Mesothelial cell of epicardium (in vitro differentiated cells): ENCODE measurements around the gene PPP1R7. TPM values are rescaled to one million over a fixed set of nuclear protein-coding genes. Genes with fewer than 3 reads are reported as not detected.
"Not testable (repeated sequence)": the region's sequence is repeated elsewhere in the genome, so short reads cannot be mapped to it uniquely, and the experiment has no call there.

Experiments used
- DNase-seq, 2 experiments: peaks; one replicate each; pipeline ENCODE4 v3.0.0; 2021; ENCODE audit warnings: low spot score in 2 of 2; ENCODE audit not compliant: unreplicated experiment in 2 of 2
- H3K27ac Mint-ChIP-seq: 2 replicates; pipeline ENCODE4 v1.8.0; 2021; ENCODE audit warnings: mixed read lengths
- H3K27me3 Mint-ChIP-seq: 2 replicates; pipeline ENCODE4 v1.8.0; 2021; ENCODE audit warnings: low read depth, mixed read lengths
- H3K36me3 Mint-ChIP-seq: 2 replicates; pipeline ENCODE4 v1.8.0; 2021; ENCODE audit warnings: mixed read lengths
- H3K4me1 Mint-ChIP-seq: 2 replicates; pipeline ENCODE4 v1.8.0; 2021; ENCODE audit warnings: mixed read lengths
- H3K4me3 Mint-ChIP-seq: 2 replicates; pipeline ENCODE4 v1.8.0; 2021; ENCODE audit warnings: mild to moderate bottlenecking, moderate library complexity, mixed read lengths
- H3K9me3 Mint-ChIP-seq: 2 replicates; pipeline ENCODE4 v1.8.0; 2021; ENCODE audit warnings: mixed read lengths
- total RNA-seq: library from RNA; stranded (reverse); gene quantifications from 3 replicates; pipeline ENCODE4 v1.2.1, GENCODE V29; 2021
- TF ChIP-seq, protein P1 (sequence below): fragments of 200-600 bp; sonication (generic); IDR thresholded peaks from one replicate; pipeline ENCODE4 v1.5.0; 2021; ENCODE audit warnings: antibody characterized with exemption; ENCODE audit not compliant: unreplicated experiment

Gene PPP1R7
- total RNA-seq, 1 donor from 2014 or later = 37.3 TPM

DNA sequence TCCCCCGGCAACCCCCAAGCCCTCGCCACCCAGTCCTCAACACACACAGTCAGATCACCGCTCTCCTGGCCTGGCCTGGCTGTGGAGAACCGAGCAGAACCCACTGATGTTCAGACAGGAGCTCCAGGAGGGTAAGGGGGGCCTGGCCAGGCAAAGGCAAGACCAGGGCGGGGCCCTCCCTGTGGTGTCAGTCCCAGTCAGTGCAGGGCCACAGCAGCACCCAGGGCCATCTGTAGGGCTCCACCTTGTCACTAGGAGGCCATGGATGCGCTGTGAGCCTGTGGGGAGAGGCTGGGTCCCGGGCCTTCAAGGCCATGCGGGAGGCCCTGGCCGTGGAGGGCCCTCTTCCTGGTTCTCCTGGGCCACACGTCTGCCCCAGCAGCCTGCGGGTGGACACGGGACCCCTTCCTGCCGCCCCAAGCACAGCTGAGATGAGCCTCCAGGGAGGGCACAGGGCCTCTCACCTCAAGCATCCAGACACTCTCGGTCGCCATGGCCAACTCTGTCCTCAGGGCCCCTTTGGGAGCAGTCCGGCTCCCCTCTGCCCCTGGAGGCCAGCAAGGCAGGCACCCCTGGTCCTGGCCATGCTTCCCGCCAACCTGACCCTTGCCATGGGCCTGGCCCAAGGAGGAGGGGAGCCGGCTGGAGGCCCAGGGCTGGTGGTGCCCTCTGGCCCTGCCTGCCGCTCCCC lies 40.2 kb downstream of the PPP1R7 start:
- H3K36me3 Mint-ChIP-seq = no peaks in the 10 kb centered on the region
- no peak overlapping the region for H3K4me3 Mint-ChIP-seq
- DNase-seq = no peak
- TF ChIP-seq, protein P1, sequence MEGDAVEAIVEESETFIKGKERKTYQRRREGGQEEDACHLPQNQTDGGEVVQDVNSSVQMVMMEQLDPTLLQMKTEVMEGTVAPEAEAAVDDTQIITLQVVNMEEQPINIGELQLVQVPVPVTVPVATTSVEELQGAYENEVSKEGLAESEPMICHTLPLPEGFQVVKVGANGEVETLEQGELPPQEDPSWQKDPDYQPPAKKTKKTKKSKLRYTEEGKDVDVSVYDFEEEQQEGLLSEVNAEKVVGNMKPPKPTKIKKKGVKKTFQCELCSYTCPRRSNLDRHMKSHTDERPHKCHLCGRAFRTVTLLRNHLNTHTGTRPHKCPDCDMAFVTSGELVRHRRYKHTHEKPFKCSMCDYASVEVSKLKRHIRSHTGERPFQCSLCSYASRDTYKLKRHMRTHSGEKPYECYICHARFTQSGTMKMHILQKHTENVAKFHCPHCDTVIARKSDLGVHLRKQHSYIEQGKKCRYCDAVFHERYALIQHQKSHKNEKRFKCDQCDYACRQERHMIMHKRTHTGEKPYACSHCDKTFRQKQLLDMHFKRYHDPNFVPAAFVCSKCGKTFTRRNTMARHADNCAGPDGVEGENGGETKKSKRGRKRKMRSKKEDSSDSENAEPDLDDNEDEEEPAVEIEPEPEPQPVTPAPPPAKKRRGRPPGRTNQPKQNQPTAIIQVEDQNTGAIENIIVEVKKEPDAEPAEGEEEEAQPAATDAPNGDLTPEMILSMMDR = no peak
- H3K27me3 Mint-ChIP-seq = no peaks in the 10 kb centered on the region
- H3K4me1 Mint-ChIP-seq = peaks cover 11% of the 10 kb centered on the region
- H3K27ac Mint-ChIP-seq = no peak overlapping the region
- no peaks in the 10 kb centered on the region for H3K9me3 Mint-ChIP-seq

DNA sequence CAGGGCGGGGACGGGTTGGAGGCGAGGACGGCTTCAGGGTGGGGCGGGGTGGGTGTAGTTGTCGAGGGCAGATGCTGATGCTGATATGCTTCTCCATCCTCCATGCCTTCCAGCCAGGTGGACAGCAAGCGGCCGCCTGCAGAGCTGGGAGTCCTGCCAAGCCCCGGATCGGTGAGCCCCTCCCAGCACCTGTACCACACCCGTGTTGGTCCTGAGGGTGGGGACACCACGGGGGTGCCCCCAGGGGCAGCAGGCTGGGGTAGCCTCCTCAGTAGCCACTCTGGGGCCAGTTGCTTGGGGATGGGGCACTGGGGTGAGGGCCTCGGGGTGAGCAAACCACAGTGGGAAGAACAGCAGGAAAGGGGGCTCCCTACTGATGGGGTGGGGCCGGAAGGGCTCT lies 40.8 kb downstream of the PPP1R7 start:
- H3K27me3 Mint-ChIP-seq = no peaks in the 10 kb centered on the region
- H3K27ac Mint-ChIP-seq = no peak overlapping the region
- TF ChIP-seq, protein P1 = no peak
- peaks cover 11% of the 10 kb centered on the region for H3K4me1 Mint-ChIP-seq
- DNase-seq = no peak
- H3K36me3 Mint-ChIP-seq = no peaks in the 10 kb centered on the region
- H3K4me3 Mint-ChIP-seq = no peak overlapping the region
- no peaks in the 10 kb centered on the region for H3K9me3 Mint-ChIP-seq

DNA sequence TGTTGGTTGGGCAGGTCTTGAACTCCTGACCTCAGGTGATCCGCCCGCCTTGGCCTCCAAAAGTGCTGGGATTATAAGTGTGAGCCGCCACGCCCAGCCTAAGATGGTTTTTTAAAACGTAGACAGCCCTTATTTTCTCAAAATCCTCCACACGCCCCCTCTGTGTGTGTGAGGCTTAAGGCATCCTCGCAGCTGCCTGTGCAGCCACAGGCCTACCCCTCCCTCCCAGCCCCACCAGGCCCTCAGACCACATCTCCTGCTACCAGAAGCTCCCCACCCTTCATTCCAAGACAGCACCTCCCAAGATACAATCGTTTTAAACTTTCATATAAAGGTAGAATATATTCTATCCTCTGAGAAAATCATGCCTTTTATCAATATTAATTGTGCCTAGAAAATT lies 43.0 kb downstream of the PPP1R7 start:
- Mint-ChIP-seq H3K27ac (no peak overlapping the region), H3K27me3 (no peaks in the 10 kb centered on the region), H3K9me3 (no peaks in the 10 kb centered on the region), H3K4me3 (no peak overlapping the region), H3K4me1 (peaks cover under 1% of the 10 kb centered on the region), H3K36me3 (no peaks in the 10 kb centered on the region)
- no peak for DNase-seq
- TF ChIP-seq, protein P1 = no peak

DNA sequence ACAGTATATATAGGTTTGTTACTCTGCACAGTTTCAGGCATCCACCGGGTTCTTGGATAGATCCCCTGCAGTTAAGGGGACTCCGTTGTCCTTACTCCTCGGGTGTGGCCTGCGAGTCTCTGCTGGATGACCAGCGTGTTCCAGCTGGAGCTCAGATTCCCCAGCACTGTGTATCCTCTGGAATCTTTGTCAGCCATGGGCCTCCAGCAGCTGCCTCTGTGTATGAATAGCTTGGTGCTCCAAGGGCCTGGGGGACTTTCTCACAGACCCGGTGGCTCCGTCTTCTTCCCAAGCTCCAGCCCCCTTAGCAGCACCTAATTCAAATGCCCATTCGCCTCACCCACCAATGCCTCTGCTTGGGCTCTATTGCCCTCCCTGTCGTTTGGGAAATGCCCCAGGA lies 44.5 kb downstream of the PPP1R7 start:
- H3K4me3 Mint-ChIP-seq = no peak overlapping the region
- no peak for DNase-seq
- H3K27me3 Mint-ChIP-seq = no peaks in the 10 kb centered on the region
- TF ChIP-seq, protein P1 = no peak
- H3K36me3 Mint-ChIP-seq = no peaks in the 10 kb centered on the region
- H3K27ac Mint-ChIP-seq = no peak overlapping the region
- H3K9me3 Mint-ChIP-seq = no peaks in the 10 kb centered on the region
- no peaks in the 10 kb centered on the region for H3K4me1 Mint-ChIP-seq

DNA sequence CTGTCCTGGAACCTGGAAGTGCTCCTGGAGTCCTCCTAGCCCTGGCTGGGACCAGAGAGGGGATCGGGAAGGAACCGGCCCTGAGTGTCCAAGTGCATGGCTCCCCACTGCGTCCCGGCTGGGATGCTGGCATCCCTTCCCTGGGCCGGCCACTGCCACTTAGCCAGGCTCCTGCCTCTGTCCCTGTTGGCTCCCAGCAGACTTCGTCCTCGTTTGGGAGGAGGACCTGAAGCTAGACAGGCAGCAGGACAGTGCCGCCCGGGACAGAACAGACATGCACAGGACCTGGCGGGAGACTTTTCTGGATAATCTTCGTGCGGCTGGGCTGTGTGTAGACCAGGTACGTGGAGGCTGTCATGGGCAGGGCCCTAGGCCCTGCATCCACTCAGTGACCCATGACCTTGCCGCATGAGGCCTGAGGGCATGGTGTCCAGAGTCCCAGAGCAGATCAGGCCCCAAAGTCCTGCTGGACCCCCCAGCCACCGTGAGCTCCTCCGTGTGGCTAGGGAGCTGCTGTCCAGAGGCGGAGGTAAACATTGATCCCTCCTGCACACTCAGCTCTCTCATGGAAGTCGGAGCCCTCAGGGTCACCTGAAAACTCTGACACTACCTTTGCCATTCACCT lies 45.4 kb downstream of the PPP1R7 start:
- Mint-ChIP-seq H3K4me1 (no peaks in the 10 kb centered on the region), H3K36me3 (no peaks in the 10 kb centered on the region), H3K9me3 (no peaks in the 10 kb centered on the region), H3K4me3 (no peak overlapping the region), H3K27ac (no peak overlapping the region), H3K27me3 (no peaks in the 10 kb centered on the region)
- TF ChIP-seq, protein P1 = no peak
- DNase-seq = no peak

DNA sequence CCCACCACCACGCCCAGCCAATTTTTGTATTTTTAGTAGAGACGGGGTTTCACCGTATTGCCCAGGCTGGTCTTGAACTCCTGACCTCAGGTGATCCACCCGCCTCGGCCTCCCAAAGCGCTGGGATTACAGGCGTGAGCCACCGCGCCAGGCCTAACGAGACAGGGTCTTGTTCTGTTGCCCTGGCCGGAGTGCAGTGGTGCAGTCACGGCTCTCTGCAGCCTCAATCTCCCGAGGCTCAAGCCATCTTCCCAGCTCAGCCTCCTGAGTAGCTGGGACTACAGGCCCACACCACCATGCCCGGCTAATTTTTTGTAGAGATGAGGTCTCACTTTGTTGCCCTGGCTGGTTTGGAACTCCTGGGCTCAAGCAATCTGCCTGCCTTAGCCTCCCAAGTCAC lies 47.0 kb downstream of the PPP1R7 start:
- not testable (repeated sequence) for H3K27me3 Mint-ChIP-seq, H3K4me3 Mint-ChIP-seq, H3K36me3 Mint-ChIP-seq, DNase-seq, H3K4me1 Mint-ChIP-seq, H3K9me3 Mint-ChIP-seq, H3K27ac Mint-ChIP-seq
